H1 (cell line): ENCODE data around the gene DNAAF5.

Experiments used
- ATF3 ChIP-seq: IDR thresholded peaks from 2 replicates; pipeline ENCODE4 v1.6.1; 2011; ENCODE audit warnings: low read depth, mild to moderate bottlenecking, low read length; ENCODE audit not compliant: insufficient read depth
- CTCF ChIP-seq, 3 experiments: IDR thresholded peaks; 1 replicate in 2 of 3; 2 replicates in 1 of 3; pipeline versions ENCODE4 v1.5.1 to v1.6.1; 2011; ENCODE audit warnings: low read length in 3 of 3, mild to moderate bottlenecking in 3 of 3, inconsistent platforms in 2 of 3, low read depth in 1 of 3, moderate library complexity in 1 of 3; ENCODE audit not compliant: insufficient read depth in 1 of 3; ENCODE audit errors: control extremely low read depth in 1 of 3
- GABPA ChIP-seq: IDR thresholded peaks from 2 replicates; pipeline ENCODE4 v1.6.1; 2011; ENCODE audit warnings: mild to moderate bottlenecking, low read length, moderate library complexity, borderline replicate concordance; ENCODE audit not compliant: insufficient read depth
- JUN ChIP-seq: IDR thresholded peaks from 2 replicates; pipeline ENCODE4 v1.6.1; 2011; ENCODE audit warnings: low read depth, mild to moderate bottlenecking, improper control_type of control experiment, low read length
- RAD21 ChIP-seq, 2 experiments: IDR thresholded peaks in 1 of 2; conservative IDR thresholded peaks in 1 of 2; 2 replicates each; pipeline ENCODE4 v1.6.1; 2011; ENCODE audit warnings: low read depth in 2 of 2, low read length in 2 of 2, improper control_type of control experiment in 1 of 2, inconsistent platforms in 1 of 2, mild to moderate bottlenecking in 1 of 2, moderate library complexity in 1 of 2
- RFX5 ChIP-seq: IDR thresholded peaks from 2 replicates; pipeline ENCODE4 v1.6.1; 2011; ENCODE audit warnings: low read depth, low read length, improper control_type of control experiment, borderline replicate concordance
- TAF1 ChIP-seq: IDR thresholded peaks from 2 replicates; pipeline ENCODE4 v1.6.1; 2011; ENCODE audit warnings: mild to moderate bottlenecking, low read depth, low read length

DNA sequence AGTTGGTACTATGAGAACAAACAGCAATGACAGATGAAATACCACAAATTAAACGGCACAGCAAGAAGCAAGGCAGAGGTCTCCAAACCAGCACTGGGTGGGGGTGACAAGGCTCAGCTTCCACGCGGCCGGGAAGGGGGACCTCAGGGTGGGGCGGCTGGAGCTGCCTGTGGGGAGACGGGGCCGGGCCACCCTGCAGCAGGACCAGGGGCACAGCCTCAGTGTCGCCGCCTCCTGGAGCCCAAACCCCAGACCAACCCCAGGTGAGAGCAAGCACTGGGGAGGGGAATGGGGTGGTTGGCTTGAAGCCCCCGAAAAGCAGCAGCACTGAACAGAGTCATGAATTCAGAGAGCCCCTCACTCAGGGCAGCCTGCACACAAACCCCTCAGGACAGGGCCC lies 49.9 kb downstream of the DNAAF5 start:
- TF ChIP-seq TAF1 (no peak), RFX5 (no peak), JUN (no peak), CTCF (IDR thresholded peaks at IDR 0.05; ENCODE audit: control extremely low read depth in 1 of 3, insufficient read depth in 1 of 3, low read depth in 1 of 3, low read length in 3 of 3) (no peak), GABPA (no peak), RAD21 (IDR thresholded peaks at IDR 0.05 in 1 of 2, conservative IDR thresholded peaks at IDR 0.05 in 1 of 2; ENCODE audit: low read depth in 2 of 2, low read length in 2 of 2) (no peak), ATF3 (no peak)
